OCI-LY3 (cell line): ENCODE data around the gene ZKSCAN1.

ENCODE experiments used
- H2AFZ ChIP-seq: fragments of 200-600, 300-600 bp; shearing (Covaris generic); 2 replicates; pipeline ENCODE4 v1.6.0; 2014; ENCODE audit warnings: antibody characterized with exemption, low read depth, low read length
- H3K27ac ChIP-seq: fragments of 200-600, 300-600 bp; sonication (generic); 2 replicates; pipeline ENCODE4 v1.5.1; 2014; ENCODE audit warnings: mild to moderate bottlenecking, low read length, moderate library complexity, mixed read lengths
- H3K27me3 ChIP-seq: fragments of 200-600, 300-600 bp; sonication (generic); 2 replicates; pipeline ENCODE4 v1.6.1; 2014; ENCODE audit warnings: low read depth, low read length, mixed read lengths
- H3K36me3 ChIP-seq: fragments of 200-600, 300-600 bp; sonication (generic); replicated peaks from 2 replicates; pipeline ENCODE3; 2014; ENCODE audit warnings: low read depth, low read length, mixed read lengths
- H3K4me1 ChIP-seq: fragments of 300-600, 200-600 bp; sonication (generic); 2 replicates; pipeline ENCODE4 v1.6.1; 2014; ENCODE audit warnings: low read length, mixed read lengths
- H3K4me2 ChIP-seq: fragments of 200-600, 300-600 bp; sonication (generic); 2 replicates; pipeline ENCODE4 v1.6.1; 2014; ENCODE audit warnings: low read length, mixed read lengths
- H3K4me3 ChIP-seq: fragments of 300-600, 200-600 bp; sonication (generic); 2 replicates; pipeline ENCODE4 v1.5.1; 2014; ENCODE audit warnings: antibody characterized with exemption, mild to moderate bottlenecking, low read length, moderate library complexity
- H3K79me2 ChIP-seq: fragments of 300-600, 200-600 bp; shearing (Covaris generic); 2 replicates; pipeline ENCODE4 v1.6.1; 2014; ENCODE audit warnings: mild to moderate bottlenecking, low read length, mixed read lengths
- H3K9ac ChIP-seq: fragments of 300-600, 200-600 bp; shearing (Covaris generic); 2 replicates; pipeline ENCODE4 v1.6.0; 2014; ENCODE audit warnings: mild to moderate bottlenecking, low read length, moderate library complexity
- H3K9me3 ChIP-seq: fragments of 200-600, 300-600 bp; shearing (Covaris generic); 2 replicates; pipeline ENCODE4 v1.6.1; 2014; ENCODE audit warnings: low read length, mixed read lengths; ENCODE audit not compliant: insufficient read depth
- H4K20me1 ChIP-seq: fragments of 200-600, 300-600 bp; sonication (generic); 2 replicates; pipeline ENCODE4 v1.6.1; 2016; ENCODE audit warnings: low read length, mixed read lengths; ENCODE audit not compliant: insufficient read depth
- EZH2phosphoT487 ChIP-seq: fragments of 200-600 bp; shearing (Covaris generic); IDR thresholded peaks from 2 replicates; pipeline ENCODE4 v1.6.1; 2018; ENCODE audit warnings: antibody characterized with exemption, mixed run types, low read depth
- TF ChIP-seq, protein P1 (sequence below): fragments of 200-600, 300-600 bp; sonication (generic); IDR thresholded peaks from 2 replicates; pipeline ENCODE4 v1.5.1; 2014; ENCODE audit warnings: antibody characterized with exemption, low read length, low read depth

The ZKSCAN1 gene

DNA sequence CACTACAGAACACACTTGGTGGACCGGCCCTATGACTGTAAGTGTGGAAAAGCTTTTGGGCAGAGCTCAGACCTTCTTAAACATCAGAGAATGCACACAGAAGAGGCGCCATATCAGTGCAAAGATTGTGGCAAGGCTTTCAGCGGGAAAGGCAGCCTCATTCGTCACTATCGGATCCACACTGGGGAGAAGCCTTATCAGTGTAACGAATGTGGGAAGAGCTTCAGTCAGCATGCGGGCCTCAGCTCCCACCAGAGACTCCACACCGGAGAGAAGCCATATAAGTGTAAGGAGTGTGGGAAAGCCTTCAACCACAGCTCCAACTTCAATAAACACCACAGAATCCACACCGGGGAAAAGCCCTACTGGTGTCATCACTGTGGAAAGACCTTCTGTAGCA lies 48.8 kb downstream of the ZKSCAN1 start:
- Histone ChIP-seq H3K27me3 (no peaks in the 10 kb centered on the region), H3K79me2 (no peaks in the 10 kb centered on the region), H3K4me2 (no peak overlapping the region), H2AFZ (no peak overlapping the region), H3K36me3 (peaks cover 17% of the 10 kb centered on the region), H3K27ac (no peak overlapping the region), H3K4me1 (peaks cover 2% of the 10 kb centered on the region), H3K9me3 (no peaks in the 10 kb centered on the region), H3K9ac (no peak overlapping the region), H4K20me1 (no peaks in the 10 kb centered on the region), H3K4me3 (no peak overlapping the region)
- TF ChIP-seq, protein P1, sequence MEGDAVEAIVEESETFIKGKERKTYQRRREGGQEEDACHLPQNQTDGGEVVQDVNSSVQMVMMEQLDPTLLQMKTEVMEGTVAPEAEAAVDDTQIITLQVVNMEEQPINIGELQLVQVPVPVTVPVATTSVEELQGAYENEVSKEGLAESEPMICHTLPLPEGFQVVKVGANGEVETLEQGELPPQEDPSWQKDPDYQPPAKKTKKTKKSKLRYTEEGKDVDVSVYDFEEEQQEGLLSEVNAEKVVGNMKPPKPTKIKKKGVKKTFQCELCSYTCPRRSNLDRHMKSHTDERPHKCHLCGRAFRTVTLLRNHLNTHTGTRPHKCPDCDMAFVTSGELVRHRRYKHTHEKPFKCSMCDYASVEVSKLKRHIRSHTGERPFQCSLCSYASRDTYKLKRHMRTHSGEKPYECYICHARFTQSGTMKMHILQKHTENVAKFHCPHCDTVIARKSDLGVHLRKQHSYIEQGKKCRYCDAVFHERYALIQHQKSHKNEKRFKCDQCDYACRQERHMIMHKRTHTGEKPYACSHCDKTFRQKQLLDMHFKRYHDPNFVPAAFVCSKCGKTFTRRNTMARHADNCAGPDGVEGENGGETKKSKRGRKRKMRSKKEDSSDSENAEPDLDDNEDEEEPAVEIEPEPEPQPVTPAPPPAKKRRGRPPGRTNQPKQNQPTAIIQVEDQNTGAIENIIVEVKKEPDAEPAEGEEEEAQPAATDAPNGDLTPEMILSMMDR: no peak
- no peak for TF ChIP-seq EZH2phosphoT487

DNA sequence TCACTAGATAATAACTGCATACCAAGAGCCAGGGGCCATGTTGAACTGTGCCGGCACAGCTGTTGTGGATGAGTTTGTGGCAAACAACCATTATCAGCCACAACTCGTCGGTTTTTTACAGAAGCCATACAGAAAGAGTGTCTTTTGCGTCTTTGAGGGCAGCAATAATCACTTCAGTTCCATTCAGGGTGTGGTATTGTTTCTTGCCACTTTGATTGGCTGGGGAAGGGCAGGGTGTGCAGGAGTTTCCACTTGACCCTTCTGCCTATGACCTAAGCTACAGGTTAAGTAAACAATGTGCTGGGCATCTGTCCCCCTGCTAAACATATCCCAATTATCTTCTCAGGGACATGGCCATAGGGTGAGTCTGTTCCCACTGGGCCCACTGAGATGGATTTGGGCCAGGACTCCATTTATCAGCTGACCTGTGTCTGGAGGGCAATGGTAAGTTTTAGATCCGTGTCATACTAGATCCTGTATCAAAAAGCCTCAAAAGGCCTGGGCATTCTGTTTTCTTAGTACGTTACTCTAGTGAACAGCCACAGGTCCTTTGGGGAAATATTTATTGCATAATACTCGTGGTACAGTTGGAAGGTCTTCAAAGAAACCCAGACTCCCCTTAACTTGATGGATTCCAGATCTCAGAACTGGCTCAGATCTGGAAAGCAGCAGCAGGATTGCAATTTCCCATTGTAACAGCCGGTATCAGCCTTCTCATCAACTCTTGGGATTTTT lies 50.2 kb downstream of the ZKSCAN1 start:
- Histone ChIP-seq H3K9me3 (peaks cover 2% of the 10 kb centered on the region; the same call in 1 of the 2 replicates), H3K27ac (no peak overlapping the region), H3K4me2 (no peak overlapping the region), H2AFZ (no peak overlapping the region), H3K27me3 (no peaks in the 10 kb centered on the region), H3K36me3 (peaks cover 26% of the 10 kb centered on the region), H3K4me3 (no peak overlapping the region), H3K9ac (no peak overlapping the region), H3K4me1 (no peaks in the 10 kb centered on the region), H3K79me2 (peaks cover under 1% of the 10 kb centered on the region; the same call in 1 of the 2 replicates), H4K20me1 (no peaks in the 10 kb centered on the region)
- TF ChIP-seq, protein P1: no peak
- TF ChIP-seq EZH2phosphoT487: no peak

- H3K4me1 ChIP-seq: no peaks in the 10 kb centered on the region
- H4K20me1 ChIP-seq: no peaks in the 10 kb centered on the region
- peaks cover 4% of the 10 kb centered on the region; the same call in 1 of the 2 replicates for H3K79me2 ChIP-seq
- TF ChIP-seq EZH2phosphoT487: no peak
- TF ChIP-seq, protein P1: no peak
- H3K27me3 ChIP-seq: no peaks in the 10 kb centered on the region
- H3K36me3 ChIP-seq: peaks cover 39% of the 10 kb centered on the region
- peaks cover 14% of the 10 kb centered on the region; the same call in 1 of the 2 replicates for H3K9me3 ChIP-seq
- no peak overlapping the region for H3K4me3 ChIP-seq
- no peak overlapping the region for H2AFZ ChIP-seq
- no peak overlapping the region for H3K27ac ChIP-seq
- no peak overlapping the region for H3K9ac ChIP-seq
- no peak overlapping the region for H3K4me2 ChIP-seq
Observed at GRCh38 chr7:100066953-100067352, 51.6 kb downstream of the ZKSCAN1 start.

GRCh38 chr7:100069991-100070390 lies 54.6 kb downstream of the ZKSCAN1 start:
- peaks cover 68% of the 10 kb centered on the region for H3K36me3 ChIP-seq
- no peak for TF ChIP-seq EZH2phosphoT487
- TF ChIP-seq, protein P1: no peak
- no peak overlapping the region for H2AFZ ChIP-seq
- H3K27me3 ChIP-seq: no peaks in the 10 kb centered on the region
- H3K4me3 ChIP-seq: no peak overlapping the region
- H3K9me3 ChIP-seq: peaks cover 14% of the 10 kb centered on the region; the same call in 1 of the 2 replicates
- H3K9ac ChIP-seq: no peak overlapping the region
- no peaks in the 10 kb centered on the region for H3K4me1 ChIP-seq
- H3K79me2 ChIP-seq: peaks cover 4% of the 10 kb centered on the region; the same call in 1 of the 2 replicates
- H3K4me2 ChIP-seq: no peak overlapping the region
- H3K27ac ChIP-seq: no peak overlapping the region
- H4K20me1 ChIP-seq: no peaks in the 10 kb centered on the region
